ENCODE measurements around the gene RFC4. TPM values are rescaled to one million over a fixed set of nuclear protein-coding genes. Genes with fewer than 3 reads are reported as not detected.

The RFC4 gene
- total and polyA plus RNA-seq, 9 of the 15 experiments (the other 6 are each of a cell fraction or from before 2014, with no cell fraction given), result 105 to 227 (median 180) TPM

- TF ChIP-seq KDM4B (IDR thresholded peaks at IDR 0.05; ENCODE audit: borderline replicate concordance in 2 of 2, low read depth in 1 of 2) (peak in 1 of 2 experiments; percentile 78; a peak in 1 of 4 replicates), MYC (IDR thresholded peaks at IDR 0.05; ENCODE audit: low read depth, low read length) (peak; percentile 71), MYC (CRISPR knock-in tag; IDR thresholded peaks at IDR 0.05; ENCODE audit: borderline replicate concordance, low read depth) (peak; percentile 89; the same call in 1 of the 2 replicates), ETV5 (CRISPR knock-in tag; IDR thresholded peaks at IDR 0.05; ENCODE audit: low read depth) (peak; percentile 87), POLR2H (tag; IDR thresholded peaks at IDR 0.05; ENCODE audit: low read depth) (peak; percentile 73), NR1H2 (CRISPR knock-in tag; IDR thresholded peaks at IDR 0.05) (peak; percentile 62; the same call in 1 of the 2 replicates), ID3 (CRISPR knock-in tag; IDR thresholded peaks at IDR 0.05) (no peak), ID3 (tag; IDR thresholded peaks at IDR 0.05) (0 out of 2 replicates have a peak, but pooled peaks have one; percentile 12), GTF2F1 (IDR thresholded peaks at IDR 0.05; ENCODE audit: low read depth, low read length) (peak; percentile 45; the same call in 1 of the 2 replicates), MBD2 (IDR thresholded peaks at IDR 0.05; ENCODE audit: borderline replicate concordance, low read depth) (peak; percentile 73; the same call in 1 of the 2 replicates), L3MBTL2 (IDR thresholded peaks at IDR 0.05) (peak; percentile 86), GABPA (tag; conservative IDR thresholded peaks at IDR 0.05; ENCODE audit: low read depth) (peak; percentile 96), JUND (IDR thresholded peaks at IDR 0.05; ENCODE audit: borderline replicate concordance, low read depth, low read length) (peak; percentile 44; the same call in 1 of the 2 replicates), JUND (tag; IDR thresholded peaks at IDR 0.05; ENCODE audit: borderline replicate concordance, low read depth, low read length) (0 out of 3 replicates have a peak, but pooled peaks have one; percentile 23), FOXM1 (IDR thresholded peaks at IDR 0.05; ENCODE audit: low read depth) (no peak), FOXM1 (CRISPR knock-in tag; IDR thresholded peaks at IDR 0.05; ENCODE audit: low read depth) (peak; percentile 62; the same call in 1 of the 2 replicates), E2F1 (CRISPR knock-in tag; IDR thresholded peaks at IDR 0.05) (peak; percentile 98), ADNP (tag; IDR thresholded peaks at IDR 0.05) (no peak), RUNX1 (IDR thresholded peaks at IDR 0.05; ENCODE audit: low read depth) (0 out of 2 replicates have a peak, but pooled peaks have one; percentile 11), DPF2 (IDR thresholded peaks at IDR 0.05) (0 out of 2 replicates have a peak, but pooled peaks have one; percentile 19), HMGN3 (IDR thresholded peaks at IDR 0.05; ENCODE audit: borderline replicate concordance, extremely low read depth, insufficient read length, low read depth, low read length) (peak; percentile 75), ETS1 (conservative IDR thresholded peaks at IDR 0.05; ENCODE audit: control insufficient read depth, low read depth, low read length) (no peak), FOXA3 (CRISPR knock-in tag; conservative IDR thresholded peaks at IDR 0.05 in 1 of 2, IDR thresholded peaks at IDR 0.05 in 1 of 2) (peak in 1 of 2 experiments; percentile 40; a peak in 1 of 4 replicates), DMBX1 (CRISPR knock-in tag; IDR thresholded peaks at IDR 0.05; ENCODE audit: borderline replicate concordance) (peak; percentile 30; the same call in 1 of the 2 replicates)
Measured at GRCh38 chr3:186806089-186807055, at the start of gene RFC4 (continued).

All from K562 (cell line).